ENCODE data around the gene SPON1.

Gene SPON1

GRCh38 chr11:13999704-14000103 lies 37.2 kb downstream of the SPON1 start:
- DNase-seq (ENCODE audit: low read depth), result no peak
- TF ChIP-seq CTCF (IDR thresholded peaks at IDR 0.05; ENCODE audit: insufficient read depth, low read depth, low read length, missing control alignments), result no peak
- no peak overlapping the region for H3K4me3 ChIP-seq (ENCODE audit: low read depth, low read length)

- H3K4me3 ChIP-seq (ENCODE audit: low read depth, low read length), result no peak overlapping the region
- DNase-seq (ENCODE audit: low read depth), result no peak
- no peak for TF ChIP-seq CTCF (IDR thresholded peaks at IDR 0.05; ENCODE audit: insufficient read depth, low read depth, low read length, missing control alignments)
These were observed 39.1 kb downstream of the SPON1 start for GRCh38 chr11:14001597-14001996.

GRCh38 chr11:14007566-14007965 lies 45.0 kb downstream of the SPON1 start:
- no peak for TF ChIP-seq CTCF (IDR thresholded peaks at IDR 0.05; ENCODE audit: insufficient read depth, low read depth, low read length, missing control alignments)
- DNase-seq (ENCODE audit: low read depth), result no peak
- no peak overlapping the region for H3K4me3 ChIP-seq (ENCODE audit: low read depth, low read length)

GRCh38 chr11:14010665-14011064 lies 48.1 kb downstream of the SPON1 start:
- no peak overlapping the region for H3K4me3 ChIP-seq (ENCODE audit: low read depth, low read length)
- TF ChIP-seq CTCF (IDR thresholded peaks at IDR 0.05; ENCODE audit: insufficient read depth, low read depth, low read length, missing control alignments), result no peak
- no peak for DNase-seq (ENCODE audit: low read depth)

- TF ChIP-seq CTCF (IDR thresholded peaks at IDR 0.05; ENCODE audit: insufficient read depth, low read depth, low read length, missing control alignments), result no peak
- no peak overlapping the region for H3K4me3 ChIP-seq (ENCODE audit: low read depth, low read length)
- no peak for DNase-seq (ENCODE audit: low read depth)
These were observed 50.3 kb downstream of the SPON1 start for GRCh38 chr11:14012846-14013245.

GRCh38 chr11:14015711-14016110 lies 53.2 kb downstream of the SPON1 start:
- no peak for TF ChIP-seq CTCF (IDR thresholded peaks at IDR 0.05; ENCODE audit: insufficient read depth, low read depth, low read length, missing control alignments)
- H3K4me3 ChIP-seq (ENCODE audit: low read depth, low read length), result no peak overlapping the region
- DNase-seq (ENCODE audit: low read depth), result no peak

- no peak for TF ChIP-seq CTCF (IDR thresholded peaks at IDR 0.05; ENCODE audit: insufficient read depth, low read depth, low read length, missing control alignments)
- DNase-seq (ENCODE audit: low read depth), result no peak
- H3K4me3 ChIP-seq (ENCODE audit: low read depth, low read length), result no peak overlapping the region
These were observed 55.9 kb downstream of the SPON1 start for GRCh38 chr11:14018441-14018840.

All from GM12865 (cell line).